Liver (tissue), 3 donors: Measurements from ENCODE around the gene LIFR.

Experiments
- FOXA1 ChIP-seq: IDR thresholded peaks from 2 replicates; pipeline ENCODE4 v1.6.1; 2016; ENCODE audit warnings: antibody characterized with exemption
- HNF4A ChIP-seq, 2 donors: conservative IDR thresholded peaks; 2 replicates each; pipeline ENCODE4 v1.6.1; 2016; ENCODE audit warnings: antibody characterized with exemption in 2 of 2, mild to moderate bottlenecking in 2 of 2
- NR2F2 ChIP-seq: IDR thresholded peaks from 2 replicates; pipeline ENCODE4 v1.6.1; 2016; ENCODE audit warnings: antibody characterized with exemption
- RAD21 ChIP-seq, 2 donors: IDR thresholded peaks; 2 replicates each; pipeline ENCODE4 v1.6.1; 2016; ENCODE audit warnings: antibody characterized with exemption in 2 of 2, mild to moderate bottlenecking in 2 of 2
- YY1 ChIP-seq: IDR thresholded peaks from 2 replicates; pipeline ENCODE4 v1.6.1; 2016; ENCODE audit warnings: antibody characterized with exemption, mild to moderate bottlenecking
- TF ChIP-seq, protein P1 (sequence below): fragments of 150-350 bp; IDR thresholded peaks from 2 replicates; pipeline ENCODE4 v1.5.1; 2017; ENCODE audit warnings: improper control_type of control experiment, low read depth, low read length; ENCODE audit not compliant: missing input control
- TF ChIP-seq, protein P2 (sequence below): IDR thresholded peaks from 2 replicates; pipeline ENCODE4 v1.6.1; 2016; ENCODE audit warnings: antibody characterized with exemption, mild to moderate bottlenecking
- TF ChIP-seq, protein P3 (sequence below): IDR thresholded peaks from 2 replicates; pipeline ENCODE4 v1.6.1; 2016; ENCODE audit warnings: antibody characterized with exemption
- TF ChIP-seq, protein P4 (sequence below): IDR thresholded peaks from 2 replicates; pipeline ENCODE4 v1.6.1; 2016; ENCODE audit warnings: antibody characterized with exemption
- donor health status: healthy.
- donor health status: healthy.

DNA sequence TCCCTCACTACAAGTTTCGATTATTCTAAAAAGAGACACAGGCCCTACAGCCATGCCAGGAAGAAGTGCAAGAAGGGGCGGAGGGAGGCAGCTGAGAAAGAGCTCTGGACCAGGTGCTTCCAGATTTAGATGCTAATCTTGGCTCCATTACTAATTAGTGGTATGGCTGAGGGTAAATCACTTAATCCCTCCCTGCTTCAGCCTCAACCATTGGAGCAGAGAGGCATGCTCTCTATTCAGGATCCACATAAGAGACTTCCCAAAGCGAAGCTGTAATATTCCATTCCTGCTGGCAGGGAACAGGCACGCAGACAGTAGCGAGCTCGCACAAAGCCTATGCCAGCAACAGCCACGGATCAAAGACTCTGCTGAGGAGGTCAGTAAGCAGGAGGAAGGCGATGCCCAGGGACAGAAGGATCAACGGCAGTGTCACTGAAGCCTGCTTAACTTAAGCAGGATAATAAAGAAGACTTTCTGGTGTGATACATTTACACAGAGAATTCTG is 24.2 kb downstream of the LIFR start:
- TF ChIP-seq, protein P1, sequence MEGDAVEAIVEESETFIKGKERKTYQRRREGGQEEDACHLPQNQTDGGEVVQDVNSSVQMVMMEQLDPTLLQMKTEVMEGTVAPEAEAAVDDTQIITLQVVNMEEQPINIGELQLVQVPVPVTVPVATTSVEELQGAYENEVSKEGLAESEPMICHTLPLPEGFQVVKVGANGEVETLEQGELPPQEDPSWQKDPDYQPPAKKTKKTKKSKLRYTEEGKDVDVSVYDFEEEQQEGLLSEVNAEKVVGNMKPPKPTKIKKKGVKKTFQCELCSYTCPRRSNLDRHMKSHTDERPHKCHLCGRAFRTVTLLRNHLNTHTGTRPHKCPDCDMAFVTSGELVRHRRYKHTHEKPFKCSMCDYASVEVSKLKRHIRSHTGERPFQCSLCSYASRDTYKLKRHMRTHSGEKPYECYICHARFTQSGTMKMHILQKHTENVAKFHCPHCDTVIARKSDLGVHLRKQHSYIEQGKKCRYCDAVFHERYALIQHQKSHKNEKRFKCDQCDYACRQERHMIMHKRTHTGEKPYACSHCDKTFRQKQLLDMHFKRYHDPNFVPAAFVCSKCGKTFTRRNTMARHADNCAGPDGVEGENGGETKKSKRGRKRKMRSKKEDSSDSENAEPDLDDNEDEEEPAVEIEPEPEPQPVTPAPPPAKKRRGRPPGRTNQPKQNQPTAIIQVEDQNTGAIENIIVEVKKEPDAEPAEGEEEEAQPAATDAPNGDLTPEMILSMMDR = no peak
- TF ChIP-seq, protein P2, sequence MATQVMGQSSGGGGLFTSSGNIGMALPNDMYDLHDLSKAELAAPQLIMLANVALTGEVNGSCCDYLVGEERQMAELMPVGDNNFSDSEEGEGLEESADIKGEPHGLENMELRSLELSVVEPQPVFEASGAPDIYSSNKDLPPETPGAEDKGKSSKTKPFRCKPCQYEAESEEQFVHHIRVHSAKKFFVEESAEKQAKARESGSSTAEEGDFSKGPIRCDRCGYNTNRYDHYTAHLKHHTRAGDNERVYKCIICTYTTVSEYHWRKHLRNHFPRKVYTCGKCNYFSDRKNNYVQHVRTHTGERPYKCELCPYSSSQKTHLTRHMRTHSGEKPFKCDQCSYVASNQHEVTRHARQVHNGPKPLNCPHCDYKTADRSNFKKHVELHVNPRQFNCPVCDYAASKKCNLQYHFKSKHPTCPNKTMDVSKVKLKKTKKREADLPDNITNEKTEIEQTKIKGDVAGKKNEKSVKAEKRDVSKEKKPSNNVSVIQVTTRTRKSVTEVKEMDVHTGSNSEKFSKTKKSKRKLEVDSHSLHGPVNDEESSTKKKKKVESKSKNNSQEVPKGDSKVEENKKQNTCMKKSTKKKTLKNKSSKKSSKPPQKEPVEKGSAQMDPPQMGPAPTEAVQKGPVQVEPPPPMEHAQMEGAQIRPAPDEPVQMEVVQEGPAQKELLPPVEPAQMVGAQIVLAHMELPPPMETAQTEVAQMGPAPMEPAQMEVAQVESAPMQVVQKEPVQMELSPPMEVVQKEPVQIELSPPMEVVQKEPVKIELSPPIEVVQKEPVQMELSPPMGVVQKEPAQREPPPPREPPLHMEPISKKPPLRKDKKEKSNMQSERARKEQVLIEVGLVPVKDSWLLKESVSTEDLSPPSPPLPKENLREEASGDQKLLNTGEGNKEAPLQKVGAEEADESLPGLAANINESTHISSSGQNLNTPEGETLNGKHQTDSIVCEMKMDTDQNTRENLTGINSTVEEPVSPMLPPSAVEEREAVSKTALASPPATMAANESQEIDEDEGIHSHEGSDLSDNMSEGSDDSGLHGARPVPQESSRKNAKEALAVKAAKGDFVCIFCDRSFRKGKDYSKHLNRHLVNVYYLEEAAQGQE = no peak
- TF ChIP-seq, protein P3, sequence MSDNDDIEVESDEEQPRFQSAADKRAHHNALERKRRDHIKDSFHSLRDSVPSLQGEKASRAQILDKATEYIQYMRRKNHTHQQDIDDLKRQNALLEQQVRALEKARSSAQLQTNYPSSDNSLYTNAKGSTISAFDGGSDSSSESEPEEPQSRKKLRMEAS = no peak
- TF ChIP-seq RAD21 (IDR thresholded peaks at IDR 0.05) (no peak), NR2F2 (no peak), HNF4A (conservative IDR thresholded peaks at IDR 0.05) (no peak), FOXA1 (no peak), YY1 (no peak)
- TF ChIP-seq, protein P4, sequence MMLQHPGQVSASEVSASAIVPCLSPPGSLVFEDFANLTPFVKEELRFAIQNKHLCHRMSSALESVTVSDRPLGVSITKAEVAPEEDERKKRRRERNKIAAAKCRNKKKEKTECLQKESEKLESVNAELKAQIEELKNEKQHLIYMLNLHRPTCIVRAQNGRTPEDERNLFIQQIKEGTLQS = no peak
